PC-9 (cell line): ENCODE data around the gene CA12.
"Not testable (repeated sequence)": the region's sequence is repeated elsewhere in the genome, so short reads cannot be mapped to it uniquely, and the experiment has no call there.

Experiments
- CTCF ChIP-seq: fragments of 200-600 bp; sonication (generic); conservative IDR thresholded peaks from 2 replicates; pipeline ENCODE4 v1.6.1; 2017; ENCODE audit warnings: mixed run types, antibody characterized with exemption, mild to moderate bottlenecking, moderate library complexity
- EZH2 ChIP-seq: fragments of 200-600 bp; sonication (generic); IDR thresholded peaks from 2 replicates; pipeline ENCODE4 v1.8.0; 2017; ENCODE audit warnings: antibody characterized with exemption, low read depth

GRCh38 chr15:63320981-63321380 is 60.7 kb downstream of the CA12 start:
- not testable (repeated sequence) for TF ChIP-seq CTCF, EZH2
